MCF 10A (cell line): ENCODE measurements around the gene ATP5F1A. TPM values are rescaled to one million over a fixed set of nuclear protein-coding genes. Genes with fewer than 3 reads are reported as not detected.

Source experiments
- BruUV-seq: library from RNA; stranded (reverse); fragments of 400-500 nt; replicated peaks from 2 replicates; lab custom pipeline; 2021; lab: Mats Ljungman, UMichigan
- CTCF ChIA-PET: fragments of 300-600 bp; sonication (Branson Sonifier 250); formaldehyde crosslinking; extraction: SDS; loops from one replicate; lab custom pipeline; 2021; ENCODE audit warnings: antibody characterized with exemption, inconsistent platforms; lab: Yijun Ruan, JAX
- POLR2A ChIA-PET: fragments of 300-600, 350-650 bp; sonication (Branson Sonifier 250); formaldehyde crosslinking; extraction: SDS; loops from one replicate; lab custom pipeline; 2020; ENCODE audit warnings: antibody characterized with exemption, inconsistent platforms; lab: Yijun Ruan, JAX
- DNase-seq: peaks from one replicate; pipeline ENCODE4 v3.0.0-alpha.2; 2018; ENCODE audit not compliant: unreplicated experiment
- H3K27ac Mint-ChIP-seq: one replicate; pipeline ENCODE4 v1.8.0; 2022; ENCODE audit warnings: mild to moderate bottlenecking, low read depth, mixed read lengths; ENCODE audit not compliant: unreplicated experiment
- H3K27me3 Mint-ChIP-seq: one replicate; pipeline ENCODE4 v1.8.0; 2022; ENCODE audit warnings: mixed read lengths; ENCODE audit not compliant: insufficient read depth, unreplicated experiment
- H3K36me3 Mint-ChIP-seq: one replicate; pipeline ENCODE4 v1.8.0; 2022; ENCODE audit warnings: mild to moderate bottlenecking, moderate library complexity, mixed read lengths; ENCODE audit not compliant: insufficient read depth, unreplicated experiment
- H3K4me1 Mint-ChIP-seq: one replicate; pipeline ENCODE4 v1.8.0; 2022; ENCODE audit warnings: mixed read lengths; ENCODE audit not compliant: insufficient read depth, unreplicated experiment
- H3K4me3 Mint-ChIP-seq: one replicate; pipeline ENCODE4 v1.8.0; 2022; ENCODE audit warnings: mild to moderate bottlenecking, moderate library complexity, mixed read lengths; ENCODE audit not compliant: unreplicated experiment
- H3K9me3 Mint-ChIP-seq: one replicate; pipeline ENCODE4 v1.8.0; 2022; ENCODE audit warnings: mixed read lengths; ENCODE audit not compliant: unreplicated experiment
- CTCF ChIP-seq: fragments of 200-600 bp; IDR thresholded peaks from one replicate; pipeline ENCODE4 v1.8.0; 2022; ENCODE audit warnings: antibody characterized with exemption, mild to moderate bottlenecking; ENCODE audit not compliant: unreplicated experiment
- intact Hi-C: fragments of 100-400 bp; cut with micrococcal nuclease; formaldehyde crosslinking; loops from 2 replicates; pipeline ENCODE4 v1.14.1; 2022
- total RNA-seq: library from RNA; stranded (reverse); gene quantifications from 2 replicates; pipeline ENCODE4 v1.2.3, GENCODE V29; 2022

ATP5F1A gene
- total RNA-seq, 1 experiment from 2014 or later: 458 TPM

GRCh38 chr18:46079336-46079735 lies 18.8 kb downstream of the ATP5F1A start:
- Mint-ChIP-seq H3K27me3 (no peaks in the 10 kb centered on the region), H3K27ac (no peak overlapping the region), H3K36me3 (peaks cover 69% of the 10 kb centered on the region), H3K4me1 (no peaks in the 10 kb centered on the region), H3K9me3 (no peaks in the 10 kb centered on the region), H3K4me3 (no peak overlapping the region)
- no peak for DNase-seq
- CTCF ChIA-PET: interaction anchor here (0.6 to 1.0 kb wide), 2 partner anchors 336 to 415 kb away, joined by 4 read pairs; no protein-coding TSS in a partner anchor
- POLR2A ChIA-PET: interaction anchor here (1.1 kb wide), 1 partner anchor 11 kb away, joined by 7 read pairs; no protein-coding TSS in a partner anchor
- intact Hi-C loops: no loop called here
- BruUV-seq: no TSS peak
- TF ChIP-seq CTCF: no peak

GRCh38 chr18:46073474-46074331 lies 24.4 kb downstream of the ATP5F1A start:
- ChIA-PET POLR2A (interaction anchor here (0.7 to 2.5 kb wide), 24 partner anchors 9 to 1076 kb away, joined by 3 to 8 read pairs (median 3); partner anchors contain the start of genes ATP5F1A and HAUS1), CTCF (interaction anchor here (0.6 to 3.5 kb wide), 31 partner anchors 8 to 408 kb away, joined by 3 to 31 read pairs (median 4); partner anchors contain the start of gene ATP5F1A)

GRCh38 chr18:46072959-46073358 lies 25.1 kb downstream of the ATP5F1A start:
- Mint-ChIP-seq H3K36me3 (peaks cover 17% of the 10 kb centered on the region), H3K27ac (no peak overlapping the region), H3K9me3 (no peaks in the 10 kb centered on the region), H3K4me3 (peak overlapping the region; percentile 85), H3K27me3 (no peaks in the 10 kb centered on the region), H3K4me1 (peaks cover 35% of the 10 kb centered on the region)
- ChIA-PET POLR2A (interaction anchor here (0.8 to 2.5 kb wide), 14 partner anchors 10 to 153 kb away, joined by 3 to 8 read pairs (median 4); partner anchors contain the start of genes ATP5F1A and HAUS1), CTCF (interaction anchor here (0.6 to 3.5 kb wide), 28 partner anchors 9 to 407 kb away, joined by 3 to 31 read pairs (median 4); partner anchors contain the start of gene ATP5F1A)
- intact Hi-C loops: loop anchor here (1.0 to 2.0 kb wide), 4 partner anchors 99 to 408 kb away; no protein-coding TSS in a partner anchor
- no peak for TF ChIP-seq CTCF
- BruUV-seq: no TSS peak
- DNase-seq: no peak

More at GRCh38 chr18:46073474-46074331, 24.4 kb downstream of the ATP5F1A start:
- intact Hi-C loops: loop anchor here (1.0 to 2.0 kb wide), 4 partner anchors 99 to 408 kb away; no protein-coding TSS in a partner anchor
- Mint-ChIP-seq H3K4me3 (no peak overlapping the region), H3K4me1 (peaks cover 33% of the 10 kb centered on the region), H3K36me3 (peaks cover 21% of the 10 kb centered on the region), H3K9me3 (no peaks in the 10 kb centered on the region), H3K27me3 (no peaks in the 10 kb centered on the region), H3K27ac (no peak overlapping the region)
- BruUV-seq: no TSS peak
- DNase-seq: peak; percentile 83
- peak; percentile 47 for TF ChIP-seq CTCF
